ENCODE measurements around the gene ABL2.
"Not testable (repeated sequence)": the region's sequence is repeated elsewhere in the genome, so short reads cannot be mapped to it uniquely, and the experiment has no call there.

ABL2 gene

DNA sequence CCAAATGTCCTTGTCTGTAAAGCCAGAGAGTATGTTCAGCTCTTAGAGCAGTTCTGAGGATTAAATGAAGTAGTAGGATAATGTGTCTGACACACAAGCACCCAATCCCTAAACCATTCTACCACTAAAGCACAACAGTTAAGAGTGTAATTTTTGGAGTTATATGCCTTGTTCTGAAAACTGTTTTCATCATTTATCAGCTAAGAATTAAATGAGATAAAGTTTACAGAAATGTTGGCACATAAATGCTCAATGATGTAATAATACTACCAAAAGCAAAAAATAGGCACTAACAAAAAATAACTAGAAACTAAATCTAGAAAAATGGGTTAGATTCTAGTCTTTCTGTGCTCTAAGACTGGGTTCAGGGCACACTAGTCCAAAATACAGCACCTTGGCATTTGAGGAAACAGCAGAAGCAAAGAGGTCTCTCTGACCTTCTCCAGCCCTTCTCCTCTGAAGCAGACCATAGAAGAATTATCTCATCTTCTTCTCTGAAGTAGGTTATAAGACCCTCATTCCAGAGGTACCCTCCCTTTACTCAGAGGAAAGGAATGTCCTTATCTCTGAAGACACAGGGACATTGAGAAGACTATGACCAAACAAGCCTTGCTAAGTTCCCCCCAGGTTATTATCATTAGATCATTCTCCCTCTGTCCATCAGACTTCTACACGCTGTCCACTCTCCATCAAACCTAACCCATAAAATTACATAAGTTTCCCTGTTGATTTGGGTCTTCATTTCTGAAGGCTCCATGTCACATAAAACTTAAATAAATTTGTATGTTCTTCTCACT is 20.6 kb downstream of the ABL2 start:
- no peak for DNase-seq

DNA sequence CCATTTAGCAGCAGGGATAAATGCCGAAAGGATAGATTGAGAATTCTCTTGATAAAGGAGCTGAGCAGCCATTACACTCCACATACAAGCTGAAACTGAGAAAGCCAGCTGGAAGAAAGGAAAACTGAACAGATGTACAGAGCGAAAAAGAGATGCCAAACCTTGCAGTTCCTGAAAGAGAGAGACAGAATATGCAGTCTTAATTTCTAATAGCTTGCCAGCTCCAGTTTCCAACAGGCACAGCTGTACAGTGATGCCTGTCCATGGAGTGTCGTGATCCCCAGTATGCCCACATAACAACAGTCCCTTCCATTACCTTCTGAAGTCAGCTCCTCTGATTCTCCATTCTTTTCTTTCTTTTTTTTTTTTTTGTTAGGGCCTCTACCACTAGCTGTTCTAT is 22.7 kb downstream of the ABL2 start:
- DNase-seq = no peak

DNA sequence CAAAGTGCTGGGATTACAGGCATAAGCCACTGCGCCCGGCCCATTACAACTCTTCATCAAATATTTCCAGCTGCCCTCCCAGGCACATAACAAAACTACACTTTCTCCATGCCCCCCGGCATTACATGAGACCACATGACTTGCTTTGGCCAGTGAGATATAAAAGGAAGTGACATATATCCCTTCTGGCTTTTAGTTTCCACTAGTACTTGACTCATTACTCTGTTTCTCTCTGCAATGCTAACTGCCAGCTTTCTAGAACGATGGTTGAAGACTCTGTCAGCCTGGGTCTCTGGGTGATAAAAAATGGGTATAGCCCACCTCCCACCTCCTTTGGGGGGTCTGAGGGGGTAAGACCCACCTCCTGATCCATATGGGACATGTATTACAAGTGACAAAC is 24.2 kb downstream of the ABL2 start:
- no peak for DNase-seq

DNA sequence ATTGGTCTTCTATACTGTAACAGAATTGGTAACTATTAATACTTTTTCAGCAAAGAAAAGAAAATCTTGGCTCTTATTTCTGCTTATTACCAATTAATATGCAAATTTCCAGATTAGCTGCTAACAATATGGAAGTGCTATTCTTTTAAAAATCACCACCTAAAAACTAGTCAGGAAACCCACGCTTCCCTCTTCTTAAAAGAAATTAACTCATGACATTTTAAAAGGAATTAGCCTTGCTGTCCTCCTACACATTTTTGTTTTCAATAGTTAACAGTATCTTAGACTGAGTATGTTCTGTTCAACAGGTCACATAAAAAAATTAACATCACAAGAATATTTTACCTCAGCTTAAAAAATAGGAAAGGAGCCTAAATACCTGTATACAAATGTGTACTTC is 27.3 kb downstream of the ABL2 start:
- DNase-seq = no peak

DNA sequence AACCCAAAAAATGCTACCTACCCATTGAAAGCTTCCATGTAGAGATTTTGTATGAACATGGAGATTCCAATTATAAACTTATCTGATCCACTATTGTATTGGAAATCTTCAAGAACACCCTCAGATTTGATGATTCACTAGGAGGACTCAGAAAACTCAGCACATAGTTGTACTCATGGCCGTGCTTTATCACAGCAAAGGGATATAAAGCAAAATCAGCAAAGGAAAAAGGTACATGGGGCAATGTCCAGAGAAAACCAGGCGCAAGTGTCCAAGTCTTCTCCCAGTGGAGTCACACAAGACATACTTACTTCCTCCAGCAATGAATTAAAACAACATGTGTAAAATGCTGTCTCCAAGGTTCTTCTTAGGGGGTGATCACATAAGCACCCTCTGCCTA is 28.9 kb downstream of the ABL2 start:
- no peak for DNase-seq

DNA sequence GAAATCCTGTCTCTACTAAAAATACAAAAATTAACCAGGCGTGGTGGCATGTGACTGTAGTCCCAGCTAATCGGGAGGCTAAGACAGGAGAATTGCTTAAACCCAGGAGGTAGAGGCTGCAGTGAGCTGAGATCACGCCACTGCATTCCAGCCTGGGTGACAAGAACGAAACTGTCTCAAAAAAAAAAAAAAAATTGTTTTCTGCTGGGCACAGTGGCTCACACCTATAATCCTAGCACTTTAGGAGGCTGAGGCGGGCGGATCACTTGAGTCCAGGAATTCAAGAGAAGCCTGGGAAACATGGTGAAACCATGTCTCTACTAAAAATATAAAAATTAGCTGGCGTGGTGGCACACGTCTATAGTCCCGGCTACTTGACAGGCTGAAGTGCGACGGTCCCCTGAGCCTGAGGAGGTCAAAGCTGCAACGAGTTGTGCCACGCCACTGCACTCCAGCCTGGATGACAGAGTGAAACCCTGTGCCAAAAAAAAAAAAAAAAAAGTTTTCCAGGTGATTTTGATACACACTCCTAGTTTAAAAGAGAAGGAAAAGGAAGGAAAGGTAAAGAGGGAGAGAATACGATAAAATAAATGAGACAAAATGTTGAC is 31.7 kb downstream of the ABL2 start:
- no peak for DNase-seq

DNA sequence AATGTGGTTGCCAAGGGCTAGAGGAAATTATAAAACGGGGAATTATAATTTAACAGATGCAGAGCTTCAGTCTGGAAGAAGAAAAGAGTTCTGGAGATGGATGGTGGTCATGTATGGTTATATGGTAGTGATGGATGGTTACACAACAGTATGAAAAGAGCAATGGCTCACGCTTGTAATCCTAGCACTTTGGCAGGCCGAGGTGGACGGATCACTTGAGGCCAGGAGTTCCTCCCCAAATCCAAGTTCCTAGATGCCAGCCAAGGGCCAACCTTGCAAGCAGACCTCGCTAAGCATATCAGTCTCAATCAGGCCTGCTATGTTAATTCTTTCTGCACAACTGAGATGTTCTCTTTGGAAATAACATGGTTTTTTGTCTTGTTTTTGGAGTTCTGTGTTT is 33.6 kb downstream of the ABL2 start:
- not testable (repeated sequence) for DNase-seq

DNA sequence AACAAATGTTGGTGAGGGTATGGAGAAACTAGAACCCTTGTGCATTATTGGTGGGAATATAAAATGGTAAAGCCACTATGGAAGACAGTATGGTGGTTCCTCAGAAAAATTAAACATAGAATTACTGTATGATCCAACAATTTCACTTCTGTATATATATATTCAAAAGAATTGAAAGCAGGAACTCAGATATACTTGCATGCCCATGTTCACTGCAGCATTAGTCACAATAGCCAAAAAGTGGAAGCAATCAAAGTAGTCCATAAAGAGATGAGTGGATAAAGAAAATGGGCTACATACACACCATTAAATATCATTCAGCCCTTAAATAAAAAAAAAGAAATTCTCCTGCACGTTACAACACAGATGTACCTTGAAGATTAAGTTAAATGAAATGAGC is 34.1 kb downstream of the ABL2 start:
- no peak for DNase-seq

DNA sequence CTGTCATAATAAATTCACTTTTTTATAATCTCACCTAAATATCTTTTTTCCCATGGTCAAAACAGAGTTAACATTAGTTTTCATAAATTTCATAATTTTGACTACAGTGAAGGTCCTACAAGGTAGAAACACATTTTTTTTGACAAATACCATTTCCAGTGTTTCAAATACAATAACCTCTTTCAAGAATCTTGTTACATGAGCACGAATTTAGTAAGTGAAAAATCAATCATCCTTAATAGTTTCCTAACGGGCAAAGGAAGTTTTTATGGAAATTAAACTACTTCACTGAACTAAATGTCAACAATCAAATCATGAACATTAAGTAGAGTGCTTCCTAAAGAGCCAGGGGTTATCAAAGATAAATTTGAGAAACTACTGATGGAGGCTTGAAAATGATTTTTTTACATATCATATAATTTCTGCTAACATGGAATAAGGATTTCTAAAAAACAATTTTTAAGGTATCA is 35.4 kb downstream of the ABL2 start:
- DNase-seq = no peak

DNA sequence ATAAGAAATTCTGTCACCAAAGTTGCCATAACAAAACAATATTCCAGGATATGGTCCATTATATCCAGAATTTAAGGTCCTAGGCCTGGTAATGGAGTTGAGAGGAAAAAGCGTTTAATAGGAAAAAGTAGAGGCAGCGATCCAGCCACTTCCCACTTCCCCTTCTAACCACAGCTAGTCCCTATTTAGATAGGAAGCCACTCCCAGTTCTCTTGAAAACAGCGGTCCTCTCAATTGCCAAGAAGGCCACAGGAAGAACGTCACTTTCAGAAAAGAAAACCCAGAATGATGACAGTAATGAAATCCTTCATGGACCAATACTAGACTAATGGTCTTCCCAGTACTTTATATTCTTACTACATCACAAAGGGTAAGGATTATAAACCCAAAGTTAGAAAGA is 38.6 kb downstream of the ABL2 start:
- DNase-seq = no peak

DNA sequence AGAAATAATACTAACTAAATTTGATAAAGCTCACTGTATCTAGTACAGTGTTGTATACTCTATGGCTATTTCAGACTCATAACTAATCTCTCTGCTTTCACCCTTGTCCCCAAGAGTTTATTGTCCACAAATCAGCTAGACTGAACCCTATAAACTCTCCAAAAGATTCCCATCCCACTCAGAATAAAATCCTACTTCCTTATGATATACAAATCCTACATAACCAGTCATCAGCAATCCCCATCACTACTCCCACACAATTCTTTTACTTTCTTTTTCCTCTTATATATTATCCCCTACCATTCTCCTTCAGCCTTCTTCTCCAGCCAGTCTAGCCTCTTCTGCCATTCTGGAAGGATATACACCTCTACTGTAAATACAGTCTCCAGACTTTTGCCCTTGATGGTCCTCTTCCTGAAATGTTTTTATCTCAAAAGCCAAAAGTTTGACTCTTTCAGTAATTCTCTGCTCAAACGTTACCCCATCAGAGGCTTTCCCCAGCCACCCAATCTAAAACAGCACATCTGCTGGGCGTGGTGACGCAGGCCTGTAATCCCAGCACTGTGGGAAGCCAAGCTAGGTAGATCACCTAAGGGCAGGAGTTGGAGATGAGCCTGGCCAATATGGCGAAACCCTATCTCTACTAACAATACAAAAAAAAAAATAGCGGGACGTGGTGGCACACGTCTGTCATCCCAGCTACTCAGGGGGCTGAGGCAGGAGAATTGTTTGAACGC is 41.6 kb downstream of the ABL2 start:
- DNase-seq = no peak

DNA sequence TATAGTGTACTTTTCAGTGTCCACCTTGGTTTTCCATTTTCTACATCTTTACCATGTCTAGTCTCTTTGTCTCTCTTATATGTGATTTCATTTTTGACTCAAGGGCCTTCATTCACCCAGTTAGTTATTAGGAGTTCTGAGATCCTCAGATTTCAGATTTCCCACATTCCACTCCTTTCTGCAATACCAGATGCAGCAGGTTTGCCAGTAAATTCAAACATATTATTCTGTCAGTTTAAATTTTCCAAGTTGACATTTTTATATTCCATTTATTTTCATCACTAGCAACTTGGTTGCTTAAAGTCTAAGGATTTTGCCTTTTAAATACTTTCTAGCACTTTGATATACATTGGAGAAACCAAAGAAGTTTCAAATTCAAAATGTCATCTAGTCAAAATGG is 42.4 kb downstream of the ABL2 start:
- no peak for DNase-seq

DNA sequence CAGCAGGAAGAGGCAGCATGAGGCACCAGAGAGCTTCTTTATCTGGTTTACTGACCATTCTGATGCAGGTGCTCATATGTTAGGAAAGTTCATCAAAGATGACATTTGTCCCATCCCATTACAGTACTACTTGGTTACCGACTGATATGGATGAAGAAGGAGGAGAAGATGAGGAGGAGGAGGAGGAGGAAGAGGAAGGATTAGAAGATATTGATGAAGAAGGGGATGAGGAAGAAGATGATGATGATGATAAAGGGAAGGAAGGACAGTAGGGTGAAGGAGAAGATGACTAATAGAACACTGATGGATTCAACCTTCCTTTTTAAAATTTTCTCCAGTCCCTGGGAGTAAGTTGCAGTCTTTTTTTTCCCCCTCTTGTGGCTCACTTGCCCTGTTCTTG is 45.1 kb downstream of the ABL2 start:
- no peak for DNase-seq

DNA sequence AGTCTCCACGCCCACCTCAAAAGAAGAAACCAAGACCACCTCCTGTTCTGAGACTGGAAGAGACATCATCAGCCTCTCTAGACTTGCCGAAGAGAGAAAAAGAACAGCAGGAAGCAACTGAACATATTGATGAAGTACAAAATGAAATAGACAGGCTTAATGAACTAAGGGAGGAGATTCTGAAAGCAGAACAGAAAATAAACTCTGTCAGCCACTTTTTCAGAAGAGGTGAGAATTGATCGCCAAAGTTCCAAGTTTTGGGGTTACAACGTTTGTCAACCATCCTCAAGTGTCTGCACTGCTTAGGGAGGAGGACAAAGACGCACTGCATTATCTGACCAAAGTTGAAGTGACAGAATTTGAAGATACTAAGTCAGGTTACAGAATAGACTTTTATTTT is 45.6 kb downstream of the ABL2 start:
- no peak for DNase-seq

DNA sequence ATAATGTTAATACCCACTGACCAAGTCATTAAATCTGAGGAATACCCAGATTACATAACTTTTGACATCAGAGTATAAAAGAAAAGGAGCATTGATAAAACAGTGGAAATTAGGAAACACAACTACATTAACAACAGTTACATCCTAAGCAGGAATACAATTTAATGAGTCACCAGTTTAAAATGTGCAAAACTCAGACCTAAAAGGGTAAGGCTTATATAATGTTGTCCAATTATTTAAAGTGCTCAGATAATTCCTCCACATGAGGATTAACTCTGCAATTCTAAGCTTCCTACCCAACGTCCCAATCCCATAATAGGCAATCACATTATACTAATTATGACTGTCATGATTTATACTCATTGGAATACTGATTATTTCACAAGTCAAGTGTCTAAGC is 50.5 kb downstream of the ABL2 start:
- no peak for DNase-seq

DNA sequence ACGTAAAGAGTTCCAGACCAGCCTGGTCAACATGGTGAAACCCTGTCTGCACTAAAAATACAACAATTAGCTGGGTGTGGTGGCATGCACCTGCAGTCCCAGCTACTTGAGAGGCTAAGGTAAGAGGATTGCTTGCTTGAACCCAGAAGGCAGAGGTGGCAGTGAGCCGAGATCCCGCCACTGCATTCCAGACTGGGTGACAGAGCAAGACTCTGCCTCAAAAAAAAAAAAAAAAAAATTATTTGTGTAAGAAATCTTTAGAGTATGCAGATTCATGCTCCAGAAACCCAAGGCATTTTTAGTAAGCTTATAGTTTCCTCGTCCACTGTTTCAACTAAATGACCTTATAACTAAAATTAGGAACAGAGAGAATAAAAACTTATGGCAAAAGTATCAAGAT is 51.3 kb downstream of the ABL2 start:
- DNase-seq = no peak

DNA sequence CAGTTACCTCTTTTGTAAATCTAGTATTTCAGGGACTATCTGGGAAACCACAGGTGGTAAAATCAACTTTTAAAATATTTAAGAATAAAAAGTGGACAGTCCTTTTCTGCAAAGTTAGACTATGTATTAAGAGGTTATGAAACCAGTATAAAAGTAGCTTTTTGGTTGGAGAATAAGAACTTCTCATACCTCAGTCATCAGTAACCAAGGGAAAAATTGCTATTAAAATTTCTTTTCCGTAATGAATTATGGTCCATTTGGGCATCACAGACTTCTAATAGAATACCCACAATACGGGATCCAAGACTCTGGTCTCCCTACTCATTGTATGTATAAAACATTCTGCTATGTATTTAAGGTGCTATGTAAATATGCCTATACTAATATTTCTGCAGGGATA is 51.9 kb downstream of the ABL2 start:
- no peak for DNase-seq

DNA sequence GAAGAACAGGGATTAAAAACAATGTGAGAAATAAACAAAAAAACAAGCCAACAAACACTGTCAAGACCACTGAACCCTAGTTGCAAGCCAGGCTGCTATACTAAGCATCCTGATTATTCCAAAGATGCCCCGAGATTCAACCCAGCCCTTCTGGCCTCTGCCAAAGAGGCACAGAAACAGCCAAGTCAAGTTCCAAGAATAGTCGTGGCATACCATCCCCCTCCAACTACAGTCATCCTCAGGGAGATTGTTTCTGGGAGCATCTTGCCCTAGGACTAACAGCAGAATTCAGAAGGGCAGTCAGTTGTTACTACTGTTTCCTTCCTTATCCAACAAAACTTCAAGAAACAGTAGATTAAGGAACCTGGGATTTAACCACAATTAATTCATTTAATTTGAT is 52.3 kb downstream of the ABL2 start:
- no peak for DNase-seq

DNA sequence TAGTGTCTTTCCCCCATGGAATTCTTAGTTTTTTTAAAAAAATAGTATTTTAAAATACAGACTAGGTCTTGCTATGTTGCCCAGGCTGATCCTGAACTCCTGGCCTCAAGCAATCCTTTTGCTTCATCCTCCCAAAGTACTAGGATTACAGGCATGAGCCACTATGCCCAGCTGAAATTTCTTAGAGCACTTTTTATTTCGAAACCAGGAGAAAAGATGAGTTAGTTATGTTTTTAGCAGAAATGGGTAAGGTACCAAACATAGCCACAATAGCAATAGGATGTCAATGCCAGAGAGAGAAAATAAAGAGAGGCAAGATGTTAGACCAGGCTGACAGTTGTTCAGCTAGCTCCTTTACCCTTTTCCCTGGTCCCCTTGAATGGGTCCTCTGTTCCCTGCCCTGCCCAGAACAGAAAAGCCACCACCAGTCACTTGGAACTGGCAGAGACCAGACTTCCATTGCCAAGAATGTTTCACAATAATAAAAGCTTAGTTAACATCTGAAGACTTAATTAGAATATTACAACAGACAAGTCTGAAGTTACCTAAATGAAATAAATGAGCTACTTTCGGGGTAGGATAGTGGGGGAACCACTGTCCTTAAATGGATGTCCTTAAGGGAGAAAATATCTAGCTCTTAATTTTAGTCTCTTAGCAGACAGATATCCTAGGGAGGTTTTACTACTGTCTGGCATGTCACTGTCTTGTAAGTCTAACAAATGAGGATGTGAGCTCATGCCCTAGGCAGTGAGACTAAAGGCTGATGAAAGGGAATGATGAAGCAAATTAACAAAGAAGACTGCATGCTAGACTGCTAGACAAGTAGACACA is 54.3 kb downstream of the ABL2 start:
- no peak for DNase-seq

DNA sequence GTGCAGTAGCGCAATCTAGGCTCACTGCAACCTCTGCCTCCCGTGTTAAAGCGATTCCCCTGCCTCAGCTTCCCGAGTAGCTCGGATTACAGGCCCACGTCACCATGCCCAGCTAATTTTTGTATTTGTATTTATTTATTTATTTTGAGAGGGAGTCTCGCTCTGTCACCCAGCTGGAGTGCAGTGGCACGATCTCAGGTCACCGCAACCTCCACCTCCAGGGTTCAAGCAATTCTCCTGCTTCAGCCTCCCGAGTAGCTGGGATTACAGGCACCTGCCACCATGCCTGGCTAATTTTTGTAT is 59.1 kb downstream of the ABL2 start:
- not testable (repeated sequence) for DNase-seq

DNA sequence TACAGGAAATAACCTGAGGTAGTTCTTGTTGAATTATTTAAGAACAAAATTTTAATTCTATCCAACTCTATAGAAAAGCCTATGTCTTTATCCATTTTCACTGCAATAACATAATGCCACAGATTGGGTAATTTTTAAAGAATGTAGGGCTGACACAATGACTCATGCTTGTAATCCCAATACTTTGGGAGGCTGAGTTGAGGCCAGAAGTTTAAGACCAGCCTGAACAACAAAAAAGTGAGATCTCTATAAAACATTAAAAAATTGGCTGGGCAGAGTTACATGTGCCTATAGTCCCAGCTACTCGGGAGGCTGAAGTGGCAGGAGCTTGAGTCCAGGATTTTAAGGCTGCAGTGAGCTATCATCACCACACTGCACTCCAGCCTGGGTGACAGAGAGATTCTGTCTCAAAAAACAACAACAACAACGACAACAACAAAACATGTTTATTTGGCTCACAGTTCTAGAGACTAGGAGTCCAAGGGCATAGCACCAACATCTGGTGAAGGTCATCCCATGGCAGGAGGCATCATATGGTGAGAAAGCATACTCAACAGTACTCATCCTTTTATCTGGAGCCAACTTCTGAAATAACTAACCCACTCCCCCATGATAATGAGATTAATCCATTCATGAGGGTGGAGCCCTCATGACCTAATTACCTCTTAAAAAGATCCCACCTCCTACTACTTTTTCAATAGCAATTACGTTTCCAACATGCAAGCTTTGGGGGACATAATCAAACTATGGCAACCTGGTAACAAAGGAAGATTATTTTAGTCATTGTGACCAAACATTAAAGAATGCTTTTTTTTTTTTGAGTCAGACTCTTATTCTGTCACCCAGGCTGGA is 59.6 kb downstream of the ABL2 start:
- DNase-seq = no peak

DNA sequence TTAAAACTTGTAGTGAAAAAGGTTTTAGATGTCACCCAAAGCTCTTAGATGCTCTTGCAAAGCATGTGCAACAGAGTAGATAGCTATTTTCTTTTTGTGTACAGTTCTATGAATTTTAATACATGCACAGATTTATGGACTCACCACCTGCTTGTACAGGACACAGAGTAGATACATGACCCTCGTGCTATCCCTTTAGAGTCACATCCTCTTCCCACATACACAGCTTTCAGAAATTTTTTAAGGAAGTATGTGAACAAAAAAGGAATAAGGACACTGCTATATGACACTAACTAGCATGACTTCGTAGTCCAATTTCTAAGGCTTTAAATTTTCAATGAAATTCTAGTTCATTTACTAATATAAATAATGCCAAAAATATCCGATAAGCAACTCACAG is 60.9 kb downstream of the ABL2 start:
- DNase-seq = no peak

DNA sequence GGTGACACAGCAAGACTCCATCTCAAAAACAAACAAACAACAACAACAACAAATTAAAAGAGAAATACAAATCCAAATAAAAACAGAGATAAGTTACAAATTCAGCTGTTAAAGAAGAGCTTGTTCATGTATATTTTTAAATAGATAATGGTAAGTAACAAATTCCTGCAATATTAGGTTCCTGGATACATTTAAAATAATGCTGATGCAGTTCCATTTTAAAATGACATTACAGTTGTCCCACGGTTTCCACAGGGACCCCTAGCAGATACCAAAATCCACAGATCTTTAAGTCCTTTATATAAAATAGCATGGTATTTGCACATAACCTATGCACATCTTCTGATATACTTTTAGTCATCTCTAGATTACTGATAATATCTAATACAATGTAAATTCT is 61.5 kb downstream of the ABL2 start:
- no peak for DNase-seq
